ENCODE data around the gene MARS1.

Gene MARS1

DNA sequence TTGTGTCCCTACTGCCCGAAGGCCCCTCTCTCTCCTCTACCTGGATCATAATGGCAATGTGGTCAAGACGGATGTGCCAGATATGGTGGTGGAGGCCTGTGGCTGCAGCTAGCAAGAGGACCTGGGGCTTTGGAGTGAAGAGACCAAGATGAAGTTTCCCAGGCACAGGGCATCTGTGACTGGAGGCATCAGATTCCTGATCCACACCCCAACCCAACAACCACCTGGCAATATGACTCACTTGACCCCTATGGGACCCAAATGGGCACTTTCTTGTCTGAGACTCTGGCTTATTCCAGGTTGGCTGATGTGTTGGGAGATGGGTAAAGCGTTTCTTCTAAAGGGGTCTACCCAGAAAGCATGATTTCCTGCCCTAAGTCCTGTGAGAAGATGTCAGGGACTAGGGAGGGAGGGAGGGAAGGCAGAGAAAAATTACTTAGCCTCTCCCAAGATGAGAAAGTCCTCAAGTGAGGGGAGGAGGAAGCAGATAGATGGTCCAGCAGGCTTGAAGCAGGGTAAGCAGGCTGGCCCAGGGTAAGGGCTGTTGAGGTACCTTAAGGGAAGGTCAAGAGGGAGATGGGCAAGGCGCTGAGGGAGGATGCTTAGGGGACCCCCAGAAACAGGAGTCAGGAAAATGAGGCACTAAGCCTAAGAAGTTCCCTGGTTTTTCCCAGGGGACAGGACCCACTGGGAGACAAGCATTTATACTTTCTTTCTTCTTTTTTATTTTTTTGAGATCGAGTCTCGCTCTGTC is 31.0 kb upstream of the MARS1 start:
- in situ Hi-C loops (cut with MboI; ENCODE audit: low sequenced_read_pairs): no loop called here

DNA sequence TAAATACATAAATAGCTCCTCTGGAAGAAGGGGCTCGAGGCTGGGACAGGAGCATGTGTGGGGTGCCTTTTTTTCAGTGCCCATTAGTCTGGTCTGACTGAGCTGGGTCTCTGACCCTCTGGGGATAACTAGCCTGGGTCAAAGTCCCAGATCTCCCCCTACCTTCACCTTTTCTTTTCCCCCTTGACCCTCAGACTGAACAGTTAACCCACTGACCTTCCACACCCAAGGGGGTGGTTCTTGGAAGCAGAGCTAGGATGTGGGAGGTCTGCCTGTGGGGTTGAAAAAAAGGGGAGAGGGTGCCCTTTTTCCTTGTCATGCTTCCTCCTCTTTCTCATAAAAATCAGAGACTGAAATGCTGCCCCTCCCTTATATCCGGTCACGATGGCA is 29.2 kb upstream of the MARS1 start:
- in situ Hi-C loops (cut with MboI; ENCODE audit: low sequenced_read_pairs): no loop called here

DNA sequence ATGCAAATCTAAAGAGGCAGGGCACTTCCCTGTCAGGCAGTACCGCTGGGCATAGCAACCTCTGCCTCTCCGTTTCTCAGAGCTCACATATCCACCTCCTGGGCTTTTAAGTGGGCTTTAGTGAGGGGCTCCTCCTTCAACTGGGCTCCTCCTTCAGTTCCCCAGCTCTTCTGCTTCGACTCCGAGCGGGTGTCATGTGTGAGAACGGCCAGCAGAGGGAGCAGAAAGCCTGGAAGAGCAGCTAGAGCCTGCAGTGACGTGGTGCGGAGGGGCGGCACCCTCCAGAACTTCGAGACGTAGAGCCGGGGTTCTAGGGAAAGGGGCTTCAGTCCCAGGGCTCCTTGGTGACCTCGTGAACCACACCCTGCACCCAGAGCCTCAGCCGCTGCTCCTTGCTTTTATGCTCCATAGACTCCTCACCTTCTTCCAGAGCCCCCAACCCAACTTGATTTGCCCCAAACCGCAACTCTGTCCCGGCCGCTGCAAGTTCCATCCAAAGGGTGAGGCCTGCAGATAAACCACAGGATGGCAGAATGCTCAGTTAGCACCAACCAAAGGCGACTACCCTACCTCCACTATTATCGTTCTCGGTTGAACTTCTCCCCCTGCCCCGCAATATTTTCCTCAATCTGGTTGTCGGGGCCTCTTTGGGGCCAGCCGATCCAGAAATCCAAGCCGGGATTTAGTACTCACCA is 28.7 kb upstream of the MARS1 start:
- in situ Hi-C loops (cut with MboI; ENCODE audit: low sequenced_read_pairs): no loop called here

DNA sequence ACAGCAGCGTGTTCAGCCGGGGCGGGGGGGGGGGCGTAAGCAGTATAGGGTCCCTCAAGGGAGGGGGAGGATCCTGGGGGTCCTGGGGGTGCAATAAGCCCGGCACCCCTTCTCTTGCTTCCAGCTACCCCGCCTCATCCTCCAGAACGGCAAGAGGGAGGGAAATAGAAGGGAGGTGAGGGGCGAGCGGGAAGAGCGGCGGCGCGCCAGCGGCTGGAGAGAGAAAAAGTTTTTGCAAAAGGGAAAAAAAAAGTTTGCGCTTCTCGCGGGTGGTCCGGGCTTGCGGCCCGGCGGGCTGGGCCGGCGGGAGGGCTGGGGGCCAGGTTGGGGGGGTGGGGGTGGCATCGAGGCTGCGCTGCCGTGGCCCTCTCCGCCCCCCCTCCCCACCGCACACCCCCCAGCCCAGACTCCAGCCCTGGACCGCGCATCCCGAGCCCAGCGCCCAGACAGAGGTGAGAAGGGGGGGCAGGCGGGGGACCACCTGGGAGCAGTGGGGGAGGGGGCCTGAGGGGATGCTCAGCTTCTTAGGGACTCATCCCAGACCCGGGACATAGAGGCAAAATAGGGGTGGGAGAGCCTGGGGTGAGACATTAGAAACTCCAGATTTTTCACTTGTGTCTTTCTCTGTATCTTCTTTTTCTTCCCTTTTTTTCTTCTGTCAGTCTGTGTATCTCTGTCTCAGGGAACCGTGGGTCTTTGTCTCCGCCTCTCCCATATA is 28.0 kb upstream of the MARS1 start, which contains the start of gene GLI1:
Gene GLI1, plus strand, starts transcription at position 36 of the 718 bp plus-strand sequence. CDS start 3,907 bp downstream, outside the sequence.
- in situ Hi-C loops (cut with MboI; ENCODE audit: low sequenced_read_pairs): no loop called here

DNA sequence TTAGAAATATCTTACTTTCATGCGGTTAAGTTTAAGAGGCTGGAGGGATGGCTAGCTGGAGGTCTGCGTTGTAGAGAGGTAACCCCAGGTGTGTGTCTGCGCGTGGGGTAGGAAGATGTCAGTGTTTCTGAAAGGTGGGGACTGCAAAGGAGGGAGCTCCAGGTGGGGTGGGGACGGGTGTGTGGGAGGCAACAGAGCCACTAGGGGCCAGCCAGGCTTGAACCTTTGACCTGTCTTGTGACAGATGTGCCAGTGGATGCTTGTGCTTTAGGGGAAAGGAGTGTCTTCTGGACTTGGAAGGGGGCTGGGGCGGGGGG is 27.4 kb upstream of the MARS1 start:
- in situ Hi-C loops (cut with MboI; ENCODE audit: low sequenced_read_pairs): no loop called here

DNA sequence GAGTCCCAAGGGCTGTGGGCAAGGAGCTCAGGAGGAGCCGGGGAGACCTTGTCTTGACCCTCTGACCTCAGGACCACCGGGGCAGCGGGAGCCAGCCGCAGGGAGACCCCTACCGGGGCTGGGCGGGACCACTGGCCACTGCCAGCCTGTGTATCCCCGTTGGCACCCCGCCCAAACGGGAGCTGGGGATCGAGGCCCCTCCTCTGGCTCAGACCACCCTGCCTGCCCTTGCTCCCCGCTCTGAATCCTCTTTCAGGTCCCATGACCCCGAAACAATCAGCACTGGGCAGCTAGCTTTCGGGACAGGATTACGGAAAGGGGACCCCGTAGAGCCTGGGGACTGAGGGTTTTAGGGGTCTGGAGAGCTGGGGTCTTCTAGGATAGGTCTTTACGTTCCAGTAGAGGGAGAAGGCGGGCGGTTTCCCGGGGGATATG is 27.0 kb upstream of the MARS1 start:
- in situ Hi-C loops (cut with MboI; ENCODE audit: low sequenced_read_pairs): no loop called here

DNA sequence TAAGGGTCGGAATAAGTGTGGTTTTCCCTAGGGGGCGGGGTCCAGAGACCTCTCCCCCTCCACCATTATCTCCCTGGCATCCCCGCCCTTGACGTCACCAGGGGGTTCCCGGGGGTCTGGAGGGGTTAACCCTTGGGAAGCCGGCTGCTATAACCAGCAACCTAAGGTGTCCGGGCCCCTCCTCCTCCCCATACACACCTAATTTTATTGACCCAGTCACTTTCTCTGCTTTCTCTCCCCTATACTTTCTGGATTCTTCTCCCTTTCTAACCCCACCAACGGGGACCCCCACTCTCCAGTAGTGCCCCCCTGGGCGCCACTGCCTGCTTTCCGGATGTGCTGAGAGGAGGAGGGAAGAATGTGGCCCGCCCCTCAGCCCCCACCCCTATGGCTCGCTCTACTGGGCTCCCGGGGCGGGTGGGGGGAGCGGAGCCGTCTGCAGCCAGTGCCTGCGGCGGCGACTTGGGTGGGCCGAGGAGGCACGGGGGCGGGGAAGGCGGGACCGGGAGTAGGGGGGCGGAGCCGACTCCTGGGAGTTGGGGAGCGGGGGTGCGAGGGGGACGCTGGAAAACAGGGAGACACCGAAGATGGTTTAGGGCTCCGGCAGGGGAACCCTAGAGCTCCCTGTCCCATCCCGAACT is 26.5 kb upstream of the MARS1 start:
- in situ Hi-C loops (cut with MboI; ENCODE audit: low sequenced_read_pairs): no loop called here

DNA sequence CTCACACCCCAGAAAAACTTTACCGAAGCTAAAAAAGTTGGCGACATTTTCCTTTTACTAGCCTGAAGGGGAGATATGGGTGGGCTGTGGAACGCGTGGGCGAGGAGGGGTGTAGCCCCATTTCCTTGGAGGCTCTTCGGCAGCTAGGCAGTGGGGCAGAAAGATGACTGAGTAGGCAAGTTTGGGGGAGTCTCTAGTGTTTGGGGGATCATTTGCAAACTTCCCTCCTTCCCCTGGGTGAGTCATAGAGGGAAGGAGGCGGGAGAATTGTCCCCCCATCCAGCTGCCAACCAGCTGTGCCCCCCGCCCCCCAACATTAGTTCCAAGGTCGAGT is 26.0 kb upstream of the MARS1 start:
- in situ Hi-C loops (cut with MboI; ENCODE audit: low sequenced_read_pairs): no loop called here

DNA sequence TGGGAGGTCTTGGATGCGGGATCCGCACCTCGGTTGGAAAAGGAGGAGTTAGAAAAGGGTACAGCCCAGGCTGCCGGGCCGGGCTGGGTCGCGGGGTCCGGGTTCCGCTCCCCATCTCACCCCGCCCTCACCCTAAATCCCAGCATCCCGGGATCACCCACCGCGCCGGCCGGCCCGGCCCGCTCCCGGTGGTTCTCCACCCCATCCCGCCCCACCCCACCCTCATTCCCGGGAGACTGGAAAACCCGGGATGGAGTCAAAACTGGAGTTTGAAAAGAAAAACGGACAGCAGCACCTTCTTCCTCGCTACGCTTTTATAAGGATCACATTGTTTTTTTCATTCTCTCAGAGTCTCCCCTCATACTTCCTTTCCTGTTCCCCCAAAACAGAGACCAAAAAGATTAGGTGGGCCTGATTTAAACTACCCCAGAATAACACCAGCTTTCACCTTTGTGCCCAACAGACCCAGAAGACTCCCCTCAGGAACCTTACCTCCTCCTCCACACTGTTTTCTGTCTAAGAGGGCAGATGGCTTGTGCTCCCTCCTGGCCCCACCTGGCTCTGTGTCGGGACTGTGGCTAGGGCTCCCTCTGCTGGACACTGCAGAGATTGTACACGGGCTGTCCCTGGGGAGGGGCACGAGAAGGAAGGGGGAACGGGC is 25.5 kb upstream of the MARS1 start:
- in situ Hi-C loops (cut with MboI; ENCODE audit: low sequenced_read_pairs): no loop called here

DNA sequence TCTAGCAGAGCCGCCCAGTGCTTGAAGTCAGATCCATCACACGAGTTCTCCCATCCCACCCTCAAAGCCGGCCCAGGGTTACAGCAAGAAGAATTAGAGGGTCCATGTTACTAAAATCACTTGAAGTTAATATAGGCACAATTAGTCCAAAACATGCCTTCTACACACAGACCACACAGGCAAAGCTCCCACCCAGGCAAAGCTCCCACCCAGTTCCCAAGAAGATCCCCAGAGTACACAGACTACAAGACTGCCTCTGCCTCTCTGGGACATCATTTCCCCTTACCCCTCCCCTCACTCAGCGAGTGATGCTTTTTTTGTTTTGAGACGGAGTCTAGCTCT is 25.0 kb upstream of the MARS1 start:
- in situ Hi-C loops (cut with MboI; ENCODE audit: low sequenced_read_pairs): no loop called here

DNA sequence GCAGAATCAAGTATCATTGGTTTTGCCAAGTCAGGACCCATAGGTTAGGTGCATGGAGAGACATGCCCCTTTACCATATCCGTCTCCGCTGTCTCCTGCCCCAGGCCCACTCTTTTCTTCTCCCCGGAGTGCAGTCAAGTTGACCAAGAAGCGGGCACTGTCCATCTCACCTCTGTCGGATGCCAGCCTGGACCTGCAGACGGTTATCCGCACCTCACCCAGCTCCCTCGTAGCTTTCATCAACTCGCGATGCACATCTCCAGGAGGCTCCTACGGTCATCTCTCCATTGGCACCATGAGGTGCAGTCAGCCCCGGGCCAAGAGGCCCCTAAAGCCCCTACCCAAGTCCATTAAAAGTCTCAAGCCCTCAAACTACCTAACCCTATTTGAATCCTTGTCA is 23.3 kb upstream of the MARS1 start:
- in situ Hi-C loops (cut with MboI; ENCODE audit: low sequenced_read_pairs): no loop called here

DNA sequence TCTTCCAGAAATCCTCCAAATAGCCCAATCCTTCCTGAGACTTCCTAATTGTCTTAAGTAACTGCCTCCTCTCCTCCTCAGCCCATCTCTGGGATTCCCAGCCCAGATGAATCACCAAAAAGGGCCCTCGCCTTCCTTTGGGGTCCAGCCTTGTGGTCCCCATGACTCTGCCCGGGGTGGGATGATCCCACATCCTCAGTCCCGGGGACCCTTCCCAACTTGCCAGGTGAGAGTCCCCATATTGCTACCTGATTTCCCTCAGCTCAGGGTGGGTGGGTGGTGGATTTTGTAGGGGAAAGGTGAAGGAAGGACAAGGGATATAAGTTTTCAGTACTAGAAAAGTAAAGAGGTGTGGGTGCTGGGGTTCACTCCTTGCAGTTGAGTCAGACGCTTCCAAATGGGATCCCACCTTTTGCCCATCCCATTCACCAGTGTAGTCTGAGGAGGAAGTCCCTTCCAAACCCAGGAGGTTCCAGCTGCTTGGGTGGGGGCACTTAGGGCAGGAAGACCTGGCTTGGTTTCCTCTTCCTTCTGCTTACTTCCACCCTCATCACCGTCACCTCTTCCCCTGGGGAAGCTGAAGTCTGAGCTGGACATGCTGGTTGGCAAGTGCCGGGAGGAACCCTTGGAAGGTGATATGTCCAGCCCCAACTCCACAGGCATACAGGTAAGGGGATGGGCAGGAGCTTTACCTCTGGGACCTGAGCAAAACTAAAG is 22.7 kb upstream of the MARS1 start:
- in situ Hi-C loops (cut with MboI; ENCODE audit: low sequenced_read_pairs): no loop called here

DNA sequence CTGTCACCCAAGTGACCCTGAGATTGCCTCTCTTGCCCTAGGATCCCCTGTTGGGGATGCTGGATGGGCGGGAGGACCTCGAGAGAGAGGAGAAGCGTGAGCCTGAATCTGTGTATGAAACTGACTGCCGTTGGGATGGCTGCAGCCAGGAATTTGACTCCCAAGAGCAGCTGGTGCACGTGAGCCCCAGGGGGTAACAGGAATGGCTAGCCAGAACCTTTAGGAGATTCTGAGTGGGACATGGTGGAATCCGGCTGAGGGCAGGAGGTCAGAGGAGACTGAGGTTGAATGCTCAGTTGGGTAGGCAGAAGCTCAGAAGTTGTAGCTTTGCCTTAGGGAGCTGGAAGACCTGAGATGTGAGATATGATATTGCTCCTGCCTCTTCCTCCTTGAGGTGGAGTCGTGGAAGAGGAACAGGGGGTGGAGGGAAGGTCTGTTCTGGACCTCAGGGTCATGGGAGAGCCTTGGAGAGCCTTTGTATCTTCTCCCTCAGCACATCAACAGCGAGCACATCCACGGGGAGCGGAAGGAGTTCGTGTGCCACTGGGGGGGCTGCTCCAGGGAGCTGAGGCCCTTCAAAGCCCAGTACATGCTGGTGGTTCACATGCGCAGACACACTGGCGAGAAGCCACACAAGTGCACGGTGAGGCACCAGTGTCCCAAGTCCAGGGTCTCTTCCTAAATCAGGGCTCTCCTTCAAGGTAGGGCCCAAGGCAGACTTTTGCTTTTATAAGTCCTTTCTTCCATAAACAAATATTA is 21.9 kb upstream of the MARS1 start:
- in situ Hi-C loops (cut with MboI; ENCODE audit: low sequenced_read_pairs): no loop called here

DNA sequence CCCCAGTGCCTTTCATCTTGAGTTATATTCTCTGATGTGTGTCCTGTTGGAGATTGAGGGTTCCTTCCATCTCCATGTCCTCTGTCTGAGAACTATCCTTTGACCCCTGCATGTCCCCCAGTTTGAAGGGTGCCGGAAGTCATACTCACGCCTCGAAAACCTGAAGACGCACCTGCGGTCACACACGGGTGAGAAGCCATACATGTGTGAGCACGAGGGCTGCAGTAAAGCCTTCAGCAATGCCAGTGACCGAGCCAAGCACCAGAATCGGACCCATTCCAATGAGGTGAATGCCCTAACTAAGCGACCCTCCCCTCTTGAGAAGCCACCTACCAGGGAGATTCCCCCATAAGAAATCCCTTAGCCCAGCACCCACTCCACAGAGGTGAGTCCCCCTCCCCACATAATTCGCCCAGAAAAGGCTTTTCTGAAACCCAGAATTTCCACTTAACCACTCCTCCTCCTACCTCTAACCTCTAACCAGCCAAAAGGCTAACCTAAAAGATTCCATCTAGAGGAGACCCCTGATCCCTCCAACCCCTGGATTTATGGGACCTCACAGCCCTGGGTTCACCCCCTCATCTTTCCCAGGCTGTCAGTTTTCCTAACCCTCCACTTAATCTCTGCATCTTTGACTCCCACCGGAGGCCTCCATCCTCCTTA is 20.5 kb upstream of the MARS1 start:
- in situ Hi-C loops (cut with MboI; ENCODE audit: low sequenced_read_pairs): no loop called here

DNA sequence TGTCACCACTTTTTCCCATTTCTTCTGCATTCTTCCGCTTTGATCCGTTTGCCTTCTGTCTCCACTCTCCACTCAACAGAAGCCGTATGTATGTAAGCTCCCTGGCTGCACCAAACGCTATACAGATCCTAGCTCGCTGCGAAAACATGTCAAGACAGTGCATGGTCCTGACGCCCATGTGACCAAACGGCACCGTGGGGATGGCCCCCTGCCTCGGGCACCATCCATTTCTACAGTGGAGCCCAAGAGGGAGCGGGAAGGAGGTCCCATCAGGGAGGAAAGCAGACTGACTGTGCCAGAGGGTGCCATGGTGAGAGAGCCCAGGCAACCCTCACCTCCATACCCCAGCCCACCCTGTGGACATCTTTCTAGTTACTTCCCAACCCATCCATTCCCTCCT is 20.0 kb upstream of the MARS1 start:
- in situ Hi-C loops (cut with MboI; ENCODE audit: low sequenced_read_pairs): no loop called here

DNA sequence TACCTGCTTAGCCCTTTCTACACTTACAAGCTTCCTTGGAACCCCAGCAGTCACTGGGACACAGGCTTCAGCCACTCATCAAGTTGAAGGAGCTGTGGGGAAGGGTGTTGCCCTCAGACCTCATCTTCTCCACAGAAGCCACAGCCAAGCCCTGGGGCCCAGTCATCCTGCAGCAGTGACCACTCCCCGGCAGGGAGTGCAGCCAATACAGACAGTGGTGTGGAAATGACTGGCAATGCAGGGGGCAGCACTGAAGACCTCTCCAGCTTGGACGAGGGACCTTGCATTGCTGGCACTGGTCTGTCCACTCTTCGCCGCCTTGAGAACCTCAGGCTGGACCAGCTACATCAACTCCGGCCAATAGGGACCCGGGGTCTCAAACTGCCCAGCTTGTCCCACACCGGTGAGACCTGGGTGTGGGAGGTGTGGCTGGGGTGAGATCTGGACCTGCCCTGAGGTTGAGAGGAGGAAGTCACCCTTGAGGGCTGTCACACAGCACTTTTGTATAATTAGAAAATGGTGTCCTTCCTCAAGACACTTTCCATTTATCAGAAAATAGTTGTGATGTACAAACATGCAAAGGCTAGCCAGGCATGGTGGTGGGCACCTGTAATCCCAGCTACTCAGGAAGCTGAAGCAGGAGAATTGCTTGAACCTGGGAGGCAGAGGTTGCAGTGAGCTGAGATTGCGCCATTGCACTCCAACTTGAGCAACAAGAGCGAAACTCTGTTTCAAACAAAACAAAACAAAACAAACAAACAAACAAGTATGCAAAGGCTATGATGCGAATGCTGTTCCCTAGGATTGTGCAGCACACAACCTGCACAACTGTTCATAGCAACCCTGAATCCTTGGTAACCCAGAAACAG is 18.3 kb upstream of the MARS1 start:
- in situ Hi-C loops (cut with MboI; ENCODE audit: low sequenced_read_pairs): no loop called here

DNA sequence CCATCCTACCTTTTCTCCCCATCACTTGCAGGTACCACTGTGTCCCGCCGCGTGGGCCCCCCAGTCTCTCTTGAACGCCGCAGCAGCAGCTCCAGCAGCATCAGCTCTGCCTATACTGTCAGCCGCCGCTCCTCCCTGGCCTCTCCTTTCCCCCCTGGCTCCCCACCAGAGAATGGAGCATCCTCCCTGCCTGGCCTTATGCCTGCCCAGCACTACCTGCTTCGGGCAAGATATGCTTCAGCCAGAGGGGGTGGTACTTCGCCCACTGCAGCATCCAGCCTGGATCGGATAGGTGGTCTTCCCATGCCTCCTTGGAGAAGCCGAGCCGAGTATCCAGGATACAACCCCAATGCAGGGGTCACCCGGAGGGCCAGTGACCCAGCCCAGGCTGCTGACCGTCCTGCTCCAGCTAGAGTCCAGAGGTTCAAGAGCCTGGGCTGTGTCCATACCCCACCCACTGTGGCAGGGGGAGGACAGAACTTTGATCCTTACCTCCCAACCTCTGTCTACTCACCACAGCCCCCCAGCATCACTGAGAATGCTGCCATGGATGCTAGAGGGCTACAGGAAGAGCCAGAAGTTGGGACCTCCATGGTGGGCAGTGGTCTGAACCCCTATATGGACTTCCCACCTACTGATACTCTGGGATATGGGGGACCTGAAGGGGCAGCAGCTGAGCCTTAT is 17.4 kb upstream of the MARS1 start:
- in situ Hi-C loops (cut with MboI; ENCODE audit: low sequenced_read_pairs): no loop called here

All from hTERT RPE-1 (cell line).